ENCODE results near the gene WDR18.

WDR18 gene

GRCh38 chr19:1008268-1009040 lies 24.3 kb downstream of the WDR18 start:
- DNase-seq = no peak

- DNase-seq = no peak
Observed at GRCh38 chr19:1009041-1009980, 25.2 kb downstream of the WDR18 start.

GRCh38 chr19:1009981-1010538 lies 25.9 kb downstream of the WDR18 start:
- no peak for DNase-seq

GRCh38 chr19:1010586-1011510 lies 26.7 kb downstream of the WDR18 start:
- no peak for DNase-seq

- no peak for DNase-seq
Observed at GRCh38 chr19:1011831-1012333, 27.7 kb downstream of the WDR18 start.

GRCh38 chr19:1012334-1012733 lies 28.2 kb downstream of the WDR18 start:
- DNase-seq = no peak

- DNase-seq = no peak
Observed at GRCh38 chr19:1013218-1013617, 29.1 kb downstream of the WDR18 start.

GRCh38 chr19:1014161-1015060 lies 30.3 kb downstream of the WDR18 start:
- DNase-seq = no peak

- no peak for DNase-seq
Observed at GRCh38 chr19:1015061-1015781, 31.1 kb downstream of the WDR18 start.

GRCh38 chr19:1015782-1016646 lies 31.9 kb downstream of the WDR18 start:
- no peak for DNase-seq

GRCh38 chr19:1016647-1017114 lies 32.5 kb downstream of the WDR18 start:
- no peak for DNase-seq

GRCh38 chr19:1017115-1017905 lies 33.2 kb downstream of the WDR18 start:
- no peak for DNase-seq

GRCh38 chr19:1017906-1018305 lies 33.8 kb downstream of the WDR18 start:
- no peak for DNase-seq

- no peak for DNase-seq
Observed at GRCh38 chr19:1018393-1018792, 34.2 kb downstream of the WDR18 start.

- DNase-seq = no peak
Observed at GRCh38 chr19:1018932-1019615, 34.9 kb downstream of the WDR18 start.

GRCh38 chr19:1019616-1019961 lies 35.4 kb downstream of the WDR18 start:
- no peak for DNase-seq

GRCh38 chr19:1019980-1020867 lies 36.1 kb downstream of the WDR18 start:
- DNase-seq = no peak
